ENCODE results near the gene IFT80.
"Not testable (repeated sequence)": the region's sequence is repeated elsewhere in the genome, so short reads cannot be mapped to it uniquely, and the experiment has no call there.

IFT80 gene

GRCh38 chr3:160280836-160281235 is 118.2 kb downstream of the IFT80 start:
- in situ Hi-C loops (cut with HindIII; ENCODE audit: low sequenced_read_pairs), result no loop called here

- in situ Hi-C loops (cut with HindIII; ENCODE audit: low sequenced_read_pairs), result no loop called here
These were observed 119.4 kb downstream of the IFT80 start for GRCh38 chr3:160279657-160280056.

GRCh38 chr3:160278210-160278609 is 120.8 kb downstream of the IFT80 start:
- in situ Hi-C loops (cut with HindIII; ENCODE audit: low sequenced_read_pairs), result no loop called here

DNA sequence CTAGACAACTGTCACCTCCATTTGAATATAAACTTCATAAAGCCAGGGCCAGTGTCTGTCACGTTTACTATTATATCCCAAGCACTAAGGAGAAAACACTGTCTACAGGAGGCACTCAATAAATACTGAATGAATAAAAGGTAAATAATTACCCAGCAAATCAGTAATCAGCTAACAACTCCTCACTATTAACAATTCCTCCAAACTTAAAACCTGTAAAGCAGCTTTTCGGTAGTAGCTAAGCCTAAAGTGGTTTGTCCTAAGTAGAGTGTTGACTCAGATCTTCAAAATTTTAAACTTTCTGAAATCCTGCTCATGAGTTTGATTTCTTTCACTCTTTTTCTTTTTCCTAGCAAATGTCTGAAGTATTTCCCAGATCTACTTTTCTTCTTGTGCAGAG is 133.9 kb downstream of the IFT80 start:
- in situ Hi-C loops (cut with HindIII; ENCODE audit: low sequenced_read_pairs), result no loop called here

DNA sequence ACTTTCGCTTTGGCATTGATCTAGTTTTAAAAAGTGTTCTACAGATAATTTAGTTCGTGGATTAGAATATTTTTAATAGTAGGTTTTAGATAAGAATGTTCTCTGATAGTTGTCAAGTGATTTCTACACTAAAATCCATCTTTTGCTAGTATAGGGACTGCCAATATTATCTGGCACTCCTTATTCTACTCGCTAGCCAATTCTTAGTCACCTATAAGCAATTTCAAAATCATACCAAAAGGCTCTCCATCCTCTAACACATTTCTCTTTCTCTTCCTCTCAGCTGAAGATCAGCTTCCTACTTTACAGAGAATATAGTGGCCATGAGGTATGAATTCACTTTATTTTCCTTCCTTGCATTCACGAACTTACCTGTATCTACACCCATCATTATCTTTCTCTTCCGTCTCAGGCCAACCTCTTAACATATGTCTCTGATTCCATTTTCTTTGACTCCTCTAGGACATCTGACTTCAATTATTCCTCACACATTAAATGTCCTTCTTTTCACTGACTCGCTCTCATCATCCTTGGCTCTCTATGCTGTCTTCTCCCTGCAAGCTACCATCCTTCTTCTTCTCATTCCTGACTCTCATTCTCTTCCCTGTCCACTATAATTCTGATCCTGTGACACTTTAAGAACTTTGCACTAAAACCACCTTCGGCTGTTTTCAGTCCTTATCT is 138.3 kb downstream of the IFT80 start:
- in situ Hi-C loops (cut with HindIII; ENCODE audit: low sequenced_read_pairs), result no loop called here

DNA sequence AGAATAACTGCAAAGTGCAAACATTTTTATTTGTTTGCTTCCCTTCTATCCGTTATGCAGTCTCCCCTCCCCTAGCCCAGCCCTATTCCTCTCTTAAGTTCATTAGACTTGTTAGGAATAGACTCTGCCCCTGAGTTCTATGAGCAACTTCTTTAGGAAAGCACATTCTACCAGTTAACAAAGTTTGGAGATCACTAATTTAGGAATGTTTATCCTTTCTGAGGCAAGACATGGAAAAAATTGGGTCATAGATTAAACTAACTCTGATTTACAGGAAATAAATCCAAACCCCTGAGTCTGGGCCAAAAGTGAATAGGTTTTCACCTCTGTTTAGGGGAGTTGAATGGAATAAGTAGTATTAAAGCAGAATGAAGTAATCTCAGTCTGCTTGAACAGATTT is 139.4 kb downstream of the IFT80 start:
- in situ Hi-C loops (cut with HindIII; ENCODE audit: low sequenced_read_pairs), result no loop called here

DNA sequence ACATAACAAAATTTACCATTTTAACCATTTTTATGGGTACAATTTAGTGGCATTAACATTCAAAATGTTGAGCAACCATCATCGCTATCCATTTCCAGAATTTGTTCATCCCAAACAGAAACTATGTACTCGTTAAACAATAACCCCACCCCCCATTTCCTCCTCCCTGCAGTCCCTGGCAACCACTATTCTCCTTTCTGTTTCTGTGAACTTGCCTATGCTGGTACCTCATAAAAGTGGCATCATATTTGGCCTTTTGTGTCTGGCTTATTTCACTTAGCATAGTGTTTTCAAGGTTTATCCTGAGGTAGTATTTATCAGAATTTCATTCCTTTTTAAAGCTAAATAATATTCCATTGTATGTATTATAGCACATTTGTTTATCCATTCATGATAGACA is 141.4 kb downstream of the IFT80 start:
- in situ Hi-C loops (cut with HindIII; ENCODE audit: low sequenced_read_pairs), result no loop called here

GRCh38 chr3:160253298-160253697 is 145.7 kb downstream of the IFT80 start:
- in situ Hi-C loops (cut with HindIII; ENCODE audit: low sequenced_read_pairs), result no loop called here

GRCh38 chr3:160247766-160248165 is 151.3 kb downstream of the IFT80 start:
- in situ Hi-C loops (cut with HindIII; ENCODE audit: low sequenced_read_pairs), result no loop called here

DNA sequence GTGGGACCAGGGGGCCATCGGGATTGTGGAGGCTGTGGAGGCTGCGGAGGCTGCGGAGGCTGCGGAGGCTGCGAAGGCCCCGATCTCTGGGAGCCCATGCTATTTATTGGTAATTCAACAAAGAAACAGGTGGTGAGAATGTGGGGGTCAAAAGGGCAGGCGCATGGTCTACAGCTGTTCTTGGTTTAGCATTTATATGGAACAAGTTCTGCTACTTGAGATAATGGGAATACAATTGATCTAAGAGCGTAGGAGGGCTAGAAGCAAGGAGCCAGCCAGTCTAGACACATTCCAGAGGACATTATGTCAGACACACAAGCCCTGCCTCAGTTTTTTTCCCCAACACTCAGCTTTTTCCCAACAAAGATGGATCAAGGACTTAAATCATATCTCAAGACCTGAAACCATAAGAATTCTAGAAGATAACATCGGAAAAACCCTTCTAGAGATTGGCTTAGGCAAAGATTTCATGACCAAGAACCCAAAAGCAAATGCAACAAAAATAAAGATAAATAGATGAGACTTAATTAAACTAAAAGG is 153.7 kb downstream of the IFT80 start:
- in situ Hi-C loops (cut with HindIII; ENCODE audit: low sequenced_read_pairs), result no loop called here

- in situ Hi-C loops (cut with HindIII; ENCODE audit: low sequenced_read_pairs), result not testable (repeated sequence)
These were observed 158.3 kb downstream of the IFT80 start for GRCh38 chr3:160240719-160241118.

GRCh38 chr3:160232014-160232413 is 167.0 kb downstream of the IFT80 start:
- in situ Hi-C loops (cut with HindIII; ENCODE audit: low sequenced_read_pairs), result no loop called here

- in situ Hi-C loops (cut with HindIII; ENCODE audit: low sequenced_read_pairs), result no loop called here
These were observed 171.6 kb downstream of the IFT80 start for GRCh38 chr3:160227419-160227818.

GRCh38 chr3:160226026-160226907 is 172.8 kb downstream of the IFT80 start:
- in situ Hi-C loops (cut with HindIII; ENCODE audit: low sequenced_read_pairs), result no loop called here

GRCh38 chr3:160225176-160226025 is 173.6 kb downstream of the IFT80 start, which contains the start of gene C3orf80:
C3orf80 (plus strand) TSS chr3:160225422; CDS start chr3:160225636, 214 bp downstream.
- in situ Hi-C loops (cut with HindIII; ENCODE audit: low sequenced_read_pairs), result no loop called here

DNA sequence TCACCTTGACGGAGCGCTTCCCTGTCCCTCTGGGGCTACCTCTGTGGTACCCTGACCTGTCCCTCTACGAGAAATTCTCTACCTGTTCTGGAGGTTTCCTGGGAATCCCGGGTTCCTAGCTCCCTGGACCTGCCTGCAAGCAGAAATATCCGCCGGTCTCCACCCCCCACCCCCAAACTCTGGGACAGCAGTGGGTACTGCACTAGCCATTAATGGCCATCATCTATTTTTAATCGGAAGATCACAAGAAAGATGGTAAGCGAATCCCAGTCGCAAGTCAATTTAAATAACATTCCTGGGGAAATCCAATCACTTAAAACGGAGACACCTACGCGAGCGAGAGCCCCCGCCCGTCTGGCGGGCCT is 174.2 kb downstream of the IFT80 start:
- in situ Hi-C loops (cut with HindIII; ENCODE audit: low sequenced_read_pairs), result no loop called here

DNA sequence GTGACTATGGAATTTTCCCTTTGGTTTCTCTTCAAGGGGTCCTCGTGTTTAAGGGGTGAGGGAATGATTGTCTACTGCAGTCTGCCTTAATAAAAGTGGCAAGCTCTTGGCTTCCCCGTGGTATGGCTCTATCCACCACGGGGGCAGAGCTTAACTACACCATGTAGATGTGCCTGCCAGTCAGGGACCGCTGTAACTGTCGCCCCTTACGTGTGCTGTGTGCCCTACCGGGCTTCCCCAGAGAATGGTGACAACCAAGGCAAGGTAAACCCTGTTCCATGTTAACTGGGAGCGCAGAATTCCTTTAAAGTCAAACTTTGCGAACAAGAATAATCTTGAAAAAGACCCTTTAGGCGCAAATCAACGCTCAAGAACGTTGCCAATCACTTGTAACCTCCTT is 174.8 kb downstream of the IFT80 start:
- in situ Hi-C loops (cut with HindIII; ENCODE audit: low sequenced_read_pairs), result no loop called here

GRCh38 chr3:160221019-160221418 is 178.0 kb downstream of the IFT80 start:
- in situ Hi-C loops (cut with HindIII; ENCODE audit: low sequenced_read_pairs), result no loop called here

- in situ Hi-C loops (cut with HindIII; ENCODE audit: low sequenced_read_pairs), result no loop called here
These were observed 179.0 kb downstream of the IFT80 start for GRCh38 chr3:160220038-160220437.

- in situ Hi-C loops (cut with HindIII; ENCODE audit: low sequenced_read_pairs), result no loop called here
These were observed 180.9 kb downstream of the IFT80 start for GRCh38 chr3:160218136-160218535.

DNA sequence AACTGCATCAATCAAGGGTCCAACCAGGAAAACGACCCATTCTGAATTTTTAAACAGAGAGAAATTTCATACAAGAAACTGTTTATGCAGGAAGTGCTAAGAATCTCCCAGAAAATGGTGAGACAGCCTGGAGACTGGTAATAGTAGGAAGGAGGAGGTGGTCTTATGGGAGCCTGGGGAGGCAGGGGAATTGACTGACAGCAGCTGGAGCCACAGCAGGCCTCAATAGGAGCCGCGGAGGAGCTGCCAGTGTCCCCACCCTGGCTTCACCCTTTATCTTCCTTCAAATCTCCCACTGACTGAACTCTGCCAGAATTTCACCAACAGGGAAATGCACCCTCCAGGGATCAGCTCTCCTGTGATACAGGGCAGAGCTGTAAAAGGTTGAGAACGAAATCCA is 181.3 kb downstream of the IFT80 start:
- in situ Hi-C loops (cut with HindIII; ENCODE audit: low sequenced_read_pairs), result no loop called here

Measured in DLD1 (cell line).